Fibroblast of pulmonary artery (primary cell): ENCODE results near the gene APBB2.
A peak's percentile ranks its signal among the peaks of the same experiment; 100 is the strongest.

Source experiments
- DNase-seq: peaks from one replicate; pipeline ENCODE4 v3.0.0-alpha.2; 2010; ENCODE audit warnings: low read depth
- H3K4me3 ChIP-seq: replicated peaks from 2 replicates; pipeline ENCODE4 v1.5.1; 2011; ENCODE audit warnings: low read depth, mild to moderate bottlenecking, control low read depth, low read length, moderate library complexity
- TF ChIP-seq, protein P1 (sequence below): IDR thresholded peaks from 2 replicates; pipeline ENCODE4 v1.5.1; 2011; ENCODE audit warnings: mild to moderate bottlenecking, control low read depth, low read length, inconsistent platforms; ENCODE audit errors: missing control alignments

The APBB2 gene

DNA sequence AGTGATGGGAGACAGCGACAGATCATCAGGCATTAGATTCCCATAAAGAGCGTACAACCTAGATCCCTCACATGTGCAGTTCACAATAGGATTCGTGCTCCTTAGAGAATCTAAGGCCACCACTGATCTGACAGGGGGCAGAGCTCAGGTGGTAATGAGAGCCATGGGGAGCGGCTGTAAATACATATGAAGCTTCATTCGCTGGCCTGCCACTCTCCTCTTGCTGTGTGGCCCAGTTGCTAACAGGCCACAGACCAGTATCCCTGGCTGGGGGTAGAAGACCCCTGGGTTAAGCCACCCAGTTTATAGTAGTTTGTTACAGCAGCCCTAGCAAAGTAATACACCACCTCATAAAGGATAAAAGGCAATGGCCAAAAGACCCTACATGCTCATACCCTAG is 30.3 kb downstream of the APBB2 start:
- no peak overlapping the region for H3K4me3 ChIP-seq
- no peak for DNase-seq
- TF ChIP-seq, protein P1, sequence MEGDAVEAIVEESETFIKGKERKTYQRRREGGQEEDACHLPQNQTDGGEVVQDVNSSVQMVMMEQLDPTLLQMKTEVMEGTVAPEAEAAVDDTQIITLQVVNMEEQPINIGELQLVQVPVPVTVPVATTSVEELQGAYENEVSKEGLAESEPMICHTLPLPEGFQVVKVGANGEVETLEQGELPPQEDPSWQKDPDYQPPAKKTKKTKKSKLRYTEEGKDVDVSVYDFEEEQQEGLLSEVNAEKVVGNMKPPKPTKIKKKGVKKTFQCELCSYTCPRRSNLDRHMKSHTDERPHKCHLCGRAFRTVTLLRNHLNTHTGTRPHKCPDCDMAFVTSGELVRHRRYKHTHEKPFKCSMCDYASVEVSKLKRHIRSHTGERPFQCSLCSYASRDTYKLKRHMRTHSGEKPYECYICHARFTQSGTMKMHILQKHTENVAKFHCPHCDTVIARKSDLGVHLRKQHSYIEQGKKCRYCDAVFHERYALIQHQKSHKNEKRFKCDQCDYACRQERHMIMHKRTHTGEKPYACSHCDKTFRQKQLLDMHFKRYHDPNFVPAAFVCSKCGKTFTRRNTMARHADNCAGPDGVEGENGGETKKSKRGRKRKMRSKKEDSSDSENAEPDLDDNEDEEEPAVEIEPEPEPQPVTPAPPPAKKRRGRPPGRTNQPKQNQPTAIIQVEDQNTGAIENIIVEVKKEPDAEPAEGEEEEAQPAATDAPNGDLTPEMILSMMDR: no peak

GRCh38 chr4:41183021-41183553 is 31.3 kb downstream of the APBB2 start:
- TF ChIP-seq, protein P1: no peak
- DNase-seq: no peak
- no peak overlapping the region for H3K4me3 ChIP-seq

DNA sequence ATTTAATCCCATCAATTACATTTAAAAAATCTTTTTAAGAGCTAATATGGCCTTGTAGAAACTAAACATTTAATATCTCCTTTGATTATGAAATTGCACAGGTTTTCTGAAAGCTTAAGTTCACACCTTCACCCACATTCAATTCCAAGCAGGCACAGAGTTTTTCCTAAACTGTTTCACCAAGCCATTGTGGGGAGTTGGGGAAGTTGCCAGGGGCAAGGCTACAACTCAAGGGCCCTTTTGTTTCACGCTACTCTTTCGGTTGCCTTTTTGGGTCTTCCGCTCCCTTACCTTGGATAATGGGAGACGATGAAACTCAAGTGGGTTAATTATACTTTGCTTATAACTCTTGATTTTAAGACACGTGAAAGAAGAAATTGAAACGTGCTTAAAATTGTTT is 33.3 kb downstream of the APBB2 start:
- no peak overlapping the region for H3K4me3 ChIP-seq
- no peak for DNase-seq
- TF ChIP-seq, protein P1: no peak

- TF ChIP-seq, protein P1: no peak
- DNase-seq: no peak
- H3K4me3 ChIP-seq: no peak overlapping the region
Measured at GRCh38 chr4:41179498-41180195, 34.7 kb downstream of the APBB2 start.

DNA sequence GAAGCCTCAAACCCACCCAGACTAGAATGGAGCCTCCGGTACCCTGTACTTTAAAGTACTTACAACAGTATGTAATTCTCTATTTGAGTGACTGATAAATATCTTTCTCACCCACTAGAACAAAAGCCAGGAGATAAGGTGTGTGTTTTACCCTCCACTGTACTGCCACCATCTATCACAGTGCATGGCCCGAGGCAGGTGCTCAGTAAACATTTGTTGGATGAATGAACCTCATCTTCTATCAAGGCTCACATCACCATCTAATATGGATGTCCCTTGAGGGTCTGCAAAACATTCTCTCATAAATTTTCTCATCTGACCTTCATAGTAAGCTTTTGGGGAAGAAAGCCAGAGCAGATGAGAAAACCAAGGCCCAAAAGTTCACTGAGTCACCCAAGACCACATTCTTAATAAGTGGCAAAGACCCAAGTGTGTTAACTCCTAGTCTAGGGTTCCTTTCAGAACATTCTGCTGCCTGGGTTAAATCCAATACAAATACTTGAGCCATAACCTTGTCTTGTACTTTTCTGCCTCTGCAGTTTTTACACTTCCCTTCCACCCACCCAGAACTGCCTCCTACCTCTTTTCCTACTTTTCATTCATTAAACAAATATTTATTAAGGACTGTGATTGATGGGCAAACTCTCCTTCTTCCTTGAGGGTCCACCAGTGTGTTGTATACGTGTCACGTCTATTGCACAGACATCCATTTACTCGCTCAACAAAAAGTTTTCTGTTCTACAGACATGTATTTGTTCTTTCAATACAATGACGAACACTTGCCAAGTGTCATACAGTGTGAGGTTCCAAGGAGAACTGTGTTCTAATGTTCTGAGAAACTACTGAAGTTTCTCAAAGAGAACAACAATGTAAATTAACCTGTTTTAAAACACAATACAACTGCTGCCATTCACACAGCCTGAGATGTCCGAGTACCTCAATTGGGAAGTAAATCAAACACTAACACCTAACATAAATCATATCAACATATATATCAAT is 35.7 kb downstream of the APBB2 start:
- TF ChIP-seq, protein P1: no peak
- peak; percentile 94 for DNase-seq
- peak overlapping the region; percentile 31 for H3K4me3 ChIP-seq

- TF ChIP-seq, protein P1: peak; percentile 21
- DNase-seq: peak; percentile 79
- H3K4me3 ChIP-seq: no peak overlapping the region
Measured at GRCh38 chr4:41177016-41177415, 37.3 kb downstream of the APBB2 start.
